ENCODE data around the gene PCDH9.

PCDH9 gene

DNA sequence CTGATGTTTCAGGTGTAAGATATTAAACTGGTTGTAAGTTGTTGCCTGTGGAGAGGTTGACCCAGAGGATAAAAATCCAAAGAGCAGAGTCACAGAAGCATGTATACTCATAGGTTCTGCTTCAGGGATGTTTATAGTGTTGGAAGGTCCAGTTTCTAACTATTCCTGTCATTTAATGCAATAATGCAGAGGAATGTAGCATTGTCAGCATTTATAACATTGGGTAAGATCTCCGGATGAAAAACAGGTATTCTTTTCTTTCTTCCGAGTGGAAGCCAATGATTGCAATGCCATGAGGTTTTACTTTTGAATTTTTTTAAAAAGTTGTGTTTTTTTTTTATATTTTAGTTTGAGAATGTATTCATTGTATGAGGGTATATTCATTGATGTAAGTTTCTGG is 771.0 kb downstream of the PCDH9 start:
- no peak for DNase-seq (ENCODE audit: low read depth)

DNA sequence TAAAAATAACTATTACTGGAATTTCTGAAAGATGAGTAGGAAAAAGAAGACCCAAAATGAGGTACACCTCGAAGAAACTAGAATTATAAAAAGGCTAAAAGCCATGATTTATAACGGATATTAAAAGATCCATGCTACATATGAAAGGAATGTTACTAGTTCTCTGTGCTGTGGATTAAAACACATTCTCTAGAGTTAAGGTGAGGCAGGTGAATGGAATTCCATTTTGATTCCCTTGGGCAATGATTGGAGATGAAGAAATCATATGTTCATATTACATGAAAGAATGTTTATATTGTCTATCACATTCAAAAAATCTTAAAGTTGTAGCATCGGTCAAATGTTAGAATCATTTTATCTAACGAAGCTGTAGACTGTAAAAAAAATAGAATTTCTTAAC is 783.7 kb downstream of the PCDH9 start:
- no peak for DNase-seq (ENCODE audit: low read depth)

DNA sequence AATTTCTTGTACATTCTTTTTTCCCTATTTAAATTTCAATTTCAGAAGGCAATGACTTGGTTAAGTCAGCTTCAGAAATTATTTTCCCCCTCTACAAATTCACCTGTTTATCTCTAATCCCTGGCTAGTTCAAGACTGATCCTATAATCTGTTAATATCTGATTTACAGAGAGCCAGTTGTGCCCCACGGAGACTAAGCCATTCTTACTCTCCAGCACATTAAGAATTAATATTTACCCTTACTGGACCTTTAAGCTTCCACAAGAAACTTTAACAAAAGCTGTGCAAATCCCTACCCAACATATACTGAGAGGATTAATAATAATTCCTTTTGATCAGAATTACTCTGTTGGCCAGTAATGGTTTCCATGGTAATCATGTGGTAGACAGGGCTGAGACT is 786.2 kb downstream of the PCDH9 start:
- DNase-seq (ENCODE audit: low read depth): no peak

DNA sequence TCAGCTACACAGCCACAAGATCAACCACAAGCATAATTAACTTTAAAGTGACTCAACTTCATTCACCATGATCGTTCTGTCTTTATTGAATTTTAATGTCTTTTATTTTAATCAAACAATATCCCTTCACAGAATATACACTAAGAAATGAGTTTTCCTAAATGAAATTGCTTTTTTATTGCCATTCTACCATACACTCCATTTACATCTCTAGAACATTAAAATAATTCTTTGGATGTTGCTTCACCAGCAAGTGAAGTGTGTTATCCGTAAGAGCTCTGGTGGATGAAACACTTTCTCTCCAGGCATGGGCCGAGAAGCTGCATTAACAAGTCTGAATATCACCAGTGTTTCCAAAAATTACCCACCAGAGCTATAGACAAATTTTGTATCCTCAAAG is 789.2 kb downstream of the PCDH9 start:
- DNase-seq (ENCODE audit: low read depth): no peak

DNA sequence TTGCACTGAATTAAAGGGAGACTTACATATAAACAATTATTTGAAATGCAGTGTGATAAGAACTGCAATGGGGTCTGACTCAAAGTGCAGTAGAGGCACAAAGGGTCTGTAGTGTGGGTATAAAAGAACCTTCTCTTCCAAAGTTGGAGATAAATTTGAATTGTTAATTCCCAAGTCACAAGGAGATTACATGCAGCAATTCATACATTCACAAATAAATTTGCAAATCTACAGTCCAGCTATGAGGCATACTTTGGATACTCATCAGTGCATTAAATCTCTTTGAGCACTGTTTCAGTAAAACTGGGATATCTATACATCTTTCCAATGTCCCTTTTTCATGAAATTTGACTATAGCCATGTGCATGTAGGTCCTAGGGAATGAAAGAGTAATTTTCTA is 799.4 kb downstream of the PCDH9 start:
- DNase-seq (ENCODE audit: low read depth): no peak

DNA sequence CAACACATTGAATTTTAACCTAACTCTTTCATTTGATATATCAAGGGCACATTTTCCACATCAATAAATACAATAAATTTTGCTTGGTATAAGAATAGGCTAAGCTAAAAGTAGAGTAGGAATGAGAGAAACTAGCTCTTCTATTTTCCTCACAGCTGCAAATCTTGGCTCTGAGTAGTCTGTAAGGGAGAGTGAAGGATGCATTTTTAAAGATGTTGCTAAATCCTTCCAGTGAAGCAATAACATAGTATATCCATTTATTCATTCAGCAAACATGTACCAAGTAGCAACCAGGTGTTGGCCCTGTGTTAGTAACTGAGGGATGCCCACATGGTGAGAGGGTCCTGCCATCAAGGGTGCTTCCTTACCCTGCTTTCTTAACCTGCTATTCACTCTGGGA is 799.9 kb downstream of the PCDH9 start:
- DNase-seq (ENCODE audit: low read depth): no peak

DNA sequence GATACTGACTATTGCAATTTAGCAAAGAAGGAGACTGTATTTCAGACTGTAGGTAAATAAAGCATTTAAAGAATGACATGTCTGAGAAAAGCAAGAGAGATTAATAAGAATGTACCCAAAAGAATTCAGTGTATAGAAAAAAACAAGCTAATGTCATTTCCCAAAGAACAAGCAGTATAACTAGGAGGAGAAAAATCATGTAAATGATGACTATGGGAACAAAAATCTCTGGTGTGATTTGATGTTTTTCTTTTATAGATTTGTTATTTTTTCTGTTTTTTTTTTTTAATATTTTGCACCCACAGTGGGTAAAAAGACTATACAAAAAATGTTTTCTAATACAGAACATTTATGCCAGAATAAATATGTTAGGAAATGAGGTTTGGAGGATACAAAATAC is 801.0 kb downstream of the PCDH9 start:
- no peak for DNase-seq (ENCODE audit: low read depth)

DNA sequence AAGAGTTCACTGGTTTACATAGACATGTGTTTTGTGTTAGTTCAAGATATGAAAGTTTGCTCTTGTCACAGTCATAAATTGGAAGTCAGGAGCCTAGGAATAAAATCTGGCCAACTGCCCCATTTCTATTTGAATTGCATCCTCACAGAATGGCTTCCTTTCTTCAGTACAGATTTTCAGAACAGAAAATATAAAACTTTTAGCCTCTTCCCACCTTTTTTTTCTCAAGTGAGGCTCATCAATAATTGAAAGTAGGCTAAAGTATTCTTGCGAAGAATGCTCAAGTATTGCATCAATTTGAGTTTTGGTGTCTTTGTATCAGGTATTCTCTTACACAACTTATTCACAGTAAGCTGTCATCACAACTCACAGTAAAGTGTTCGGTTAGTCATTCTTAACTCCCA is 802.7 kb downstream of the PCDH9 start:
- no peak for DNase-seq (ENCODE audit: low read depth)

DNA sequence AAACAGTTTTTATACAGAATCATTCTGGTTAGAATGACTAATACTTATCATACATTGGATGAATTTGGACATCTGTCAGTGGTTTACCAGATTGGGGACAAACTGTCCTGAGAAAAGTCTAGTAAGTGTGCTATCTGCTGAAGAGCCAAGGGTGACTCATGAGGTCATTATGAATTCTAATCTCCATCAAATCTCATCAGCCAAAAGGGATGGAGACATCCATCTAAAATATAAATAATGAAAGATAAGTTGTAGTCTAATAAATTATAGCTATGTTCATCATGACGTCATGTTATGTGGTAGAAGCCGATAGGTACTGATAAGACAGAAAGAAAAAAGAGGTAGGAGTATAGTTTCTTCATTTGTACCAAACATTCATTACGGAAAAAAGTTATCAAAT is 804.4 kb downstream of the PCDH9 start:
- no peak for DNase-seq (ENCODE audit: low read depth)

DNA sequence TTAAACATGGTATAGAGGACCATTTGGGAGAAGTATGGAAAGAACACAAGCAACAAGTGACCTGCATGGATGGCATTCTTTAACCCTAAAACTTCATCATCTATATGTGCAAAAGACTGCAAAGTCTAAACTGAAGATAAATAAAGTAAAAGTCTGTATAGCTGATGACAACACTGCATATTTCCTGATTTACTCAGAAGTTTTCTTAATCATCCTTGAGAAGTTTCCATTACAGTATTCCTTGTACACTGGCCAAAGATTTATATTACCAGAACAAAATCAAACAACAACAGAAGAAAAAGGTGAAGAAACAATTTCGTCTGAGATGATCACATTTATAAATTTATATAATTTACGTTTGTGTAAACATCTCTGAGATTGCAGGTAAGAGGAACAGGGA is 805.7 kb downstream of the PCDH9 start:
- DNase-seq (ENCODE audit: low read depth): no peak

DNA sequence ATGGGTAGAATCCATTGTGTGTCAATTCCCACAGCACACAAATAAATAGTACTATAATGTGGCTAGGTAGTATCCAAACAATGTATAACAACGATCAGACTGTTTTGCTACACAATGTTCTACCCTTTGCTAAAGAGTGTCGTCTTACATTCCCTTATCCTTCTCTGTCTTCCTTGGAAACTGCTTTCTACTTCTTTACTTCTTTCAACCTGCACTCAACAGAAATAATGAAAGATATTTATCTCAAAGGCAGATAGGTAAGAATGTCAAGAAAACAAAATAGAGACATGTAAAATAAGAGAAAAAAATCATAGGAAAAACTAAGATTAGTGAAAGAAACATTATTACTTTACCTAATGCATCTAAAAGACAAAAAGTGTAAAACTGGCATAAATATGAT is 814.7 kb downstream of the PCDH9 start:
- no peak for DNase-seq (ENCODE audit: low read depth)

DNA sequence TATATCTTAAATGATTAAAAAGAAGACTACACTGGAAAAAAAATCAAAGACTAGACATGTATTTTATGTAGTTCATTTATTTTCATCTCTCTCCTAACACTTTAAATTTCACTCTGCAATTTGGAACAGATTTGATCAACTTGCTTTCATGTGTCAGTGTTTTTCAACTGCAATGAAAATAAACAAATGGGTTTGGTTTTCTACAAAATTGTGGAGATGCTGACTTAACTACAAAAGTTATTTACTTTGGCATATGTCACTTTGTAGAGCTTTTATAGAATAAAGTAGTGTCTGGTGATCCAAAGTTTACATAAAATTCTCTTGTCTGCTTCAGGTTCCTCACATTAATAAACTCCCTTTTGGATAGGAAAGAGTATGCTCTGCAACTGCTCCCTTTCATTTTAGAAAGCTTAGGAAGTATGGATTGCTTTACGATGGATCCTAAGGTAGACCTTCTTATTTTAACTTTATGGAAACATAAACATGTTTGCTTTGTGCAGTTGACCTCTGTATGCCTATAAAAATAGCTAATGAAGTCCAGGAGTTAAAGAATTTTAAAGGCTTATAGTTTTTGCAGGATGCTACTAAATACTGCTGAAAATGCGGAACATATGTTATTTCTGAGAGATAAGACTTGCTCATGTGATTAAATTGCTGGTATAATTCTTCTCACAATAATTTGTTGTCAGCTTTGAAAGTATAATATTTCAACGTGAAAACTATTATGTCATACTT is 815.9 kb downstream of the PCDH9 start:
- no peak for DNase-seq (ENCODE audit: low read depth)

DNA sequence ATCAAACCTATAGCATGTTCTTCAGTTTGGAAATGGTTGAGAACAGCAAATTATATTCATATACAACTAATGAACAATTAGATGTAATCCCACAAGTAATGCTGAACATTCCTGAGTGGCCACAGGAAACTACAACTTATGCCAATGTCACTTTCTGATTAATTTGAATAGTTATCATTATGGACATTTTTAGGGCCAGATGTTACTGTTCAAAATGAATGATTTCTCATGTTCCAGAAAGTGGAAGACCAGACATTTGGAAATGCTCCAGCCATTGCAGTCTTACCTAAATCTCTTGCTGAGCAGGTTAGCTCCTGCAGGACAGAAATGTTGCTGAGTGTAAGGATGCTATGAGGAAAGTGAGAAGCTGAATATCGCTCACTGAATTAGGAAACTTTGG is 819.8 kb downstream of the PCDH9 start:
- DNase-seq (ENCODE audit: low read depth): no peak

DNA sequence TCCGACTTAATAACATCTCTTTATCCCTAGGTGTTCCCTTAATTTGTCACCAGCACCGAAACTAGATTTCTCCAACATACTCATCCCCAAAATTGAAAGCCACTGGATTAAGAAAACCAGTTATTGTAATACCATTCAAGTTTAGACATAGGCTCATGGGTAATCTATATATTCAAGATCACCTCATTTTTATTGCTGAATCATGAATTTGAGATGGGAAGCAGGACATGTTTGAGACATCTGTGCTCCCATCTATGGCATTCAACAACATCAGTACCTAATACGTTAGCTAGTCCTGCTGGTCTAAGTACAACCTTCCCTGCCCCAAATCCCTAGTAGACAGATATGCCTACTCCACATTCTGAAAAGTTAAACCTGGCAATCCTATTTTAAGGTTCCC is 820.6 kb downstream of the PCDH9 start:
- DNase-seq (ENCODE audit: low read depth): no peak

DNA sequence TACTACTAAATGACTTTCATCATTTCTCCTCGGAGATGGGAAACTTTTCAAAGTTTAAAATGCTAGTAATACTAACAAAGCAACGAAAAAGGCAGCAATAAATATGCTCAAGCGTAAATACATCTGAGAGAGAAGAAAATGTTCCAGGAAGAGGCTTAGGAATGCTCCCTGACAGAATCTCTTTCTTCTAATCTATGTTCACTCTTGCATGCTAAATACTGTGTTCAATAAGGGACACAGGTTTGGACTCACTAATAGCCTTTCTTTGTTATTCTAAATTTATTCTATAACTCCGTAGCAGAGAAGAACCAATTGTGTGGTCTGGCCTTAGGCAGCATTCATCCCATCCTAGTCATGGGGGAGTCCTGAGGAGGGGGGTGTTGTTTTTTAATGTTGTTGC is 823.0 kb downstream of the PCDH9 start:
- no peak for DNase-seq (ENCODE audit: low read depth)

DNA sequence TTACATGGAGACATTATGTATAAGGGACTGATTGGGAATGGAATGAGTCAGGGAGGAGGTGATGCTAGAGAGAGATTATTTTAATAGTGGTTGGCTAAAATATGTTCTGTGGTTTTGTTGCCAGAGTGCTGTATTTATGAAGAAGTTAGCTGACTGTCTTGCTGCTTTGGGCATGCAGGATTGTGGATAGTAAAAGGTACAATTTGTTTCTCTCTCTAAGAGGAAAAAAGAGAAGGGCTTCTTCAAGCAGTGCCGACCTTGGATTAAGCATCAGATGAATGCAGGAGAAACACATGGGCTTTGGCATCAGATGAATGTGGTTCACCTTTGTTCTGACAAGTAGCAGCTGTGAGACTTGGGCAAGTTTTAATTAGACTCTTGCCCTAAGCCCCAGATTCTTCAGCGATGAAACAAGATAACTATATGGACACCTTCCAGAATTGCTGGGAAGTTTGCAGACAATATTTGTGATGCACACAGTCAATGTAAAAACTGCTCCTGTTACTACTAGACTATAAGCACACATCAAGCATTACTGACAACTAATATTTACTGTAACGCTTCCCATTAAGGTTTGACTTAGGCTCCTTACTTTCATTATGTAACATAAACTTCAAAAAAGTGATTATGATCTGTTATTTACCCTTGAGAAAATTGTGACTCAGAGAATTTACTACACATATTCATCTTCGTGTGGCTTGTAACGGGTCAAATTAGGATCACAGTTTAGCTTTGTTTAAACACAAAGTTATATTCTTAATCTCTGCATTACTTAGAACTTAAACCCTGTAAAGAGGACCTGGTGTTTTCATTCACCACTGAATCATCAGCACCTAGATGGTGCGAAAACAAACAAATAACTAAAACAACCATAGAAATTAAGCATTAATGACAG is 824.0 kb downstream of the PCDH9 start:
- DNase-seq (ENCODE audit: low read depth): no peak

DNA sequence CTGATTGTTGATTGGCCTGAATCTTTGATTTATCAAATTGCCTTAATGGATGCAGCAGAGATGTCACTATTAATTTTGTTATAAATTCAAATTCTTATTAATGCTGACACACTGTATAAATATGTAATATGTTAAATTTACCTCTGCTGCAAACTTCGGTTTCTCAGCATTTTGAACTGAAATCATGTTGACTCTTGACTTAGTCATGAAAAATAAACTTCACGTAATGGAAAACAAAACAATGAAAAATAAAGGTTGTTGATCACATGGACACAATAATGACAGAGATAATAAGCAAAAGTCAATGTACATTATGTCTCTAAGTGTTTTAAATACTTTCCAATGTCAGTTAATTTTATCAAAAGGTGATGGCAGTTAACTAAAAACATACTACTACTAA is 827.6 kb downstream of the PCDH9 start:
- no peak for DNase-seq (ENCODE audit: low read depth)

DNA sequence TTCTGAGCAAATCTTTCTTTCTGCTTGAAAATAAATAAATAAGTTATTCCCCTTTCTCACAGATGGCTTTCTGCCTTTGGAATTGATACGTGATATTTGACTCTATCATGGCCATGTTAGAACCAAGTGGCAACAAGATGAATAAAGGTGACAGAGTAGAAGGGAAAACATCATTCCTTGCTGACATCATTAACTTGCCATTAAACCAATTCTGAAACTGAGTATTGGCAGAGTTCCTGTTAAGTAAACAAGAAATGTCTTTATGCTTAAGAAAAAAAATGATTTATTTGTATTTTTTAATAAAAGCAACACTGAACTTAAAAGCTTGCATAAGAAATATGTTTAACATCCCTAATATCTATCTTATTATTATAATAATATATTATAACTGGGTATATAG is 828.1 kb downstream of the PCDH9 start:
- no peak for DNase-seq (ENCODE audit: low read depth)

DNA sequence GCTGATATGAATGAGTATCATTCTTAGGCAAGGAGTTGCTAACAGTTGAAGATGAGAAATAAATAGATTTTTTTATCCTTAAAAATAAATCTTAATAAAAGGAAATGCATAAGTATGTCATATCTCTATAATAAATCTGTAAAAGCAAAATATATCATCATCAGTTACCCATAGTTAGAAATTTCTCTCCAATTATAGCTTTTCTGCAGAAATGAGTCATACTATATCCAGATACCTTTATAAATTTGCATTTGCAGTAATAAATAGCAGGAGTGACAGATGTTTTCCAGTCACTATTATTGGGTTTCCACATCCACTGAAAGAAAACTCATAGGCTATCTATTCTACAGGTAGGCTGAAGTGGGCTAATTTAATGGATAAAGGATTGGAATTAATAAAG is 829.8 kb downstream of the PCDH9 start:
- no peak for DNase-seq (ENCODE audit: low read depth)

DNA sequence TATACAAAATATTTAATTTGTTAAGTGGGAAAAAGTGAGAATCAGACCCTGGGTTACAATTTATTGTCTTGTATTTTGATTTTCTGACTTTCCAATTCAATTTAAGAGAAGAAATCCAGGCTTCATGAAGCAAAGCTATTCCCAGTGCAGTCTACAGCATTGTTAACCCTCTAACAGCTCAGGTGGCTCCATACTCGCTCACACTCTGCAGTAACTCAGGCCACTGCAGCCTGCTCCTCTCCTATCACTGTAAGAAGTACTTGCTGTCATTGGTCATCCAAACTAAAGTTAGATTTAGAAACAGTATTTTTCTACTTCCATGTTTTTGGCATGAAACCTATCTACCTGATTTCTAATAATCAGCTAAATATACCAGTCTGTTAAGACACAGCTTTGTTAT is 830.3 kb downstream of the PCDH9 start:
- no peak for DNase-seq (ENCODE audit: low read depth)

DNA sequence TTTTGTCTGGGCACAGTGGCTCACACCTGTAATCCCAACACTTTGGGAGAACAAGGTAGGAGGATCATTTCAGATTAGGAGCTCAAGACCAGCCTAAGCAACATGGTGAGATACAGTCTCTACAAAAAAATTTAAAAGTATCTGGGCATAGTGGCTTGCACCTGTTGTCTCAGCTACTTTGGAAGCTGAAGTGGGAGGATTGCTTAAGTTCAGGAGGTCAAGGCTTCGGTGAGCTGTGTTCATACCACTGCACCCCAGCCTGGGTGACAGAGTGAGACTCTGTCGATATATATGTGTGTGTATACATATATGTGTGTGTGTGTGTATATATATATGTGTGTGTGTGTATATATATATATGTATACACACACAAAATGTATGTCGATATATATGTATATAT is 833.0 kb downstream of the PCDH9 start:
- DNase-seq (ENCODE audit: low read depth): no peak

DNA sequence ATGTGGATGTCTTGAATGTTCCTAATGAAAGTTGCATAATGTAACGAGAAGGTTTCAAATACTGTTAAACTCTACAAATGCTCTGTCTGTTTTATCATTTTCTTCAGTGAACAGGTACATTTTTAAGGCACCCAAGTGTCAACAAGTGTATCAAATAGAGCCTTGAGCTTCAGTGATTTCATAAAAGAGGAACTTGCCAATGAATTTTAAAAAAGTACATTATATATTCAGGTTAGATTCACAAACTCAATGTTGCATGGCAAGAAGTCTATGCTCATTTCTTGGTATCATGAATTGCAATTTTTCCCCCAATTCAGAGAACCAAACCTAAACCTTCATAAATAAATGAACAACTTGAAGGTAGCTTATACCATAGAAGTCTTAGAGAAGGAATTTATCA is 838.8 kb downstream of the PCDH9 start:
- DNase-seq (ENCODE audit: low read depth): no peak

DNA sequence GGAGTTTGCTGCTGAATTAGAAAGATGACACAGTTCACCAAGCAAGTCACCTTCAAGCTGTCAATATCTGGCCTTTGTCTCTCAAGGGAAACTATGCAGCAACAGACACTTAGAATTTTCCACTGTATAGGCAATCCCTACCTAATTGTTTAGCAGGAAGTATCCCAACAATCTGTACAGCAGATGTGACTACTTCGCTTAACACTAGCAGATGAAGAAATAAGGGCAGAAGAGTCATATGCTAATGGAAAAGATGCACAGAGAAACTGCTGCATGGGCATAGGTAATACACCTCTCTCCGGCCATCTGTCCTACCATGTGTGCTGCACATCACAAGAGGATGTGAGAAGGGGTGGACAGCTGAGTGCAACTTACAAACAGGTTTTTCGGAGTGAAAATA is 851.2 kb downstream of the PCDH9 start:
- no peak for DNase-seq (ENCODE audit: low read depth)

DNA sequence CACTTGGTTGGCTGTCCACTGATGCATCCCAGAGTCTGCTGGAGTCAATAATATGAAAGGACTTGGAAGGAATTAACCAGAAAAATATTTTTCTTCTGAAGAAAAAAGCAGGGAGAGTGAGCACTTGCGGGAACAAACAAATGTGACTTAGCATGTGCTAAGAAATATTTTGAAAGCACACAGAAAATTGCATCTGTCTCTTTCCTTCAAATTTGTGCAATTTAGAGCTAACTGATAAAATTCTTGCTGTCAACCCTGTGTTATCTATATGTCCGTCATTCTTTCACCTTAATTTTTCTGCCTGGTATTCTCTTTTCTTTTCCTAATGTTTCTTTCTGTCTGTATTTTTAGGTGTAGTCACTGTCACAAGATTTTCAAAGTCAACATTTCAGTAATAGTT is 852.6 kb downstream of the PCDH9 start:
- DNase-seq (ENCODE audit: low read depth): no peak
